ENCODE measurements around the gene WASF2.

WASF2 gene

GRCh38 chr1:27383661-27384060 is 106.3 kb downstream of the WASF2 start:
- Histone ChIP-seq H3K23ac (ENCODE audit: low read length) (no peak overlapping the region), H4K8ac (ENCODE audit: low read depth, low read length) (no peak overlapping the region)
- WGBS (ENCODE audit: extremely low coverage, insufficient coverage, insufficient read length) = no CpG with 5 or more reads among the region's 13 CpGs

GRCh38 chr1:27383039-27383605 is 106.8 kb downstream of the WASF2 start, which contains the start of gene CD164L2:
Gene CD164L2, minus strand, starts transcription at chr1:27383333. Its CDS starts 94 bp downstream, at chr1:27383239.
- peak; percentile 31 to 74 for DNase-seq
- Histone ChIP-seq H3K4ac (ENCODE audit: low read depth, low read length) (no peak within 1 kb of the TSS), H2BK5ac (ENCODE audit: low read depth, low read length, poor library complexity) (no peak within 1 kb of the TSS), H4K12ac (ENCODE audit: low read depth, low read length) (no peak within 1 kb of the TSS), H3K14ac (ENCODE audit: low read length) (no peak within 1 kb of the TSS), H2AFZ (ENCODE audit: insufficient read depth, low read length, poor library complexity) (no peak within 1 kb of the TSS), H3K4me3 (ENCODE audit: low read depth, low read length) (no peak within 1 kb of the TSS), H3K27me3 (ENCODE audit: insufficient read depth, low read length) (peaks cover 2% of the 10 kb centered on the region), H4K91ac (ENCODE audit: low read depth, low read length) (no peak within 1 kb of the TSS), H2BK120ac (ENCODE audit: insufficient read depth, low read length, poor library complexity) (no peak within 1 kb of the TSS), H4K8ac (ENCODE audit: low read depth, low read length) (no peak within 1 kb of the TSS), H2BK12ac (ENCODE audit: low read length) (no peak within 1 kb of the TSS), H3K79me1 (ENCODE audit: low read length) (no peaks in the 10 kb centered on the region), H3K23ac (ENCODE audit: low read length) (no peak within 1 kb of the TSS), H3K18ac (ENCODE audit: low read length) (no peak within 1 kb of the TSS), H3K9me3 (ENCODE audit: insufficient read depth, low read depth, low read length) (no peaks in the 10 kb centered on the region), H2AK5ac (ENCODE audit: low read length) (no peak within 1 kb of the TSS), H3K27ac (ENCODE audit: low read depth, low read length) (no peak within 1 kb of the TSS), H3K36me3 (ENCODE audit: control insufficient read depth in 1 of 2, insufficient read depth in 2 of 2, low read length in 2 of 2) (no peaks in the 10 kb centered on the region), H3K9ac (ENCODE audit: low read length) (no peak within 1 kb of the TSS), H3K79me2 (ENCODE audit: control insufficient read depth, insufficient read depth, low read length, poor library complexity) (no peaks in the 10 kb centered on the region), H3K4me2 (ENCODE audit: low read length) (peak within 1 kb of the TSS; percentile 51), H3K4me1 (ENCODE audit: control insufficient read depth in 1 of 2, insufficient read depth in 2 of 2, low read length in 2 of 2) (peaks cover 0 to 3% of the 10 kb centered on the region in 2 experiments)
- WGBS (ENCODE audit: extremely low coverage, insufficient coverage, insufficient read length) = no CpG with 5 or more reads among the region's 43 CpGs

More at GRCh38 chr1:27383661-27384060, 106.3 kb downstream of the WASF2 start:
- no peak for DNase-seq
- Histone ChIP-seq H3K4me2 (ENCODE audit: low read length) (no peak overlapping the region), H2BK12ac (ENCODE audit: low read length) (no peak overlapping the region), H3K4me1 (ENCODE audit: control insufficient read depth in 1 of 2, insufficient read depth in 2 of 2, low read length in 2 of 2) (peaks cover 0 to 3% of the 10 kb centered on the region in 2 experiments), H3K9ac (ENCODE audit: low read length) (no peak overlapping the region), H3K4ac (ENCODE audit: low read depth, low read length) (no peak overlapping the region), H3K79me2 (ENCODE audit: control insufficient read depth, insufficient read depth, low read length, poor library complexity) (no peaks in the 10 kb centered on the region), H3K4me3 (ENCODE audit: low read depth, low read length) (no peak overlapping the region), H3K36me3 (ENCODE audit: control insufficient read depth in 1 of 2, insufficient read depth in 2 of 2, low read length in 2 of 2) (no peaks in the 10 kb centered on the region), H3K18ac (ENCODE audit: low read length) (no peak overlapping the region), H2AFZ (ENCODE audit: insufficient read depth, low read length, poor library complexity) (no peak overlapping the region), H2BK120ac (ENCODE audit: insufficient read depth, low read length, poor library complexity) (no peak overlapping the region), H3K79me1 (ENCODE audit: low read length) (no peaks in the 10 kb centered on the region), H3K14ac (ENCODE audit: low read length) (no peak overlapping the region), H4K12ac (ENCODE audit: low read depth, low read length) (no peak overlapping the region), H3K9me3 (ENCODE audit: insufficient read depth, low read depth, low read length) (no peaks in the 10 kb centered on the region), H3K27ac (ENCODE audit: low read depth, low read length) (no peak overlapping the region), H3K27me3 (ENCODE audit: insufficient read depth, low read length) (peaks cover 2% of the 10 kb centered on the region), H4K91ac (ENCODE audit: low read depth, low read length) (no peak overlapping the region), H2AK5ac (ENCODE audit: low read length) (no peak overlapping the region), H2BK5ac (ENCODE audit: low read depth, low read length, poor library complexity) (no peak overlapping the region)

- Histone ChIP-seq H2AFZ (ENCODE audit: insufficient read depth, low read length, poor library complexity) (no peak overlapping the region), H3K4me3 (ENCODE audit: low read depth, low read length) (no peak overlapping the region), H4K12ac (ENCODE audit: low read depth, low read length) (no peak overlapping the region), H2BK120ac (ENCODE audit: insufficient read depth, low read length, poor library complexity) (no peak overlapping the region), H3K4me1 (ENCODE audit: control insufficient read depth in 1 of 2, insufficient read depth in 2 of 2, low read length in 2 of 2) (peaks cover 0 to 3% of the 10 kb centered on the region in 2 experiments), H3K9me3 (ENCODE audit: insufficient read depth, low read depth, low read length) (no peaks in the 10 kb centered on the region), H2AK5ac (ENCODE audit: low read length) (no peak overlapping the region), H3K23ac (ENCODE audit: low read length) (no peak overlapping the region), H3K79me2 (ENCODE audit: control insufficient read depth, insufficient read depth, low read length, poor library complexity) (no peaks in the 10 kb centered on the region), H3K4ac (ENCODE audit: low read depth, low read length) (no peak overlapping the region), H3K79me1 (ENCODE audit: low read length) (no peaks in the 10 kb centered on the region), H2BK5ac (ENCODE audit: low read depth, low read length, poor library complexity) (no peak overlapping the region), H3K18ac (ENCODE audit: low read length) (no peak overlapping the region), H2BK12ac (ENCODE audit: low read length) (no peak overlapping the region), H4K91ac (ENCODE audit: low read depth, low read length) (no peak overlapping the region), H3K36me3 (ENCODE audit: control insufficient read depth in 1 of 2, insufficient read depth in 2 of 2, low read length in 2 of 2) (no peaks in the 10 kb centered on the region), H3K27ac (ENCODE audit: low read depth, low read length) (no peak overlapping the region), H4K8ac (ENCODE audit: low read depth, low read length) (no peak overlapping the region), H3K9ac (ENCODE audit: low read length) (no peak overlapping the region), H3K27me3 (ENCODE audit: insufficient read depth, low read length) (peaks cover 2% of the 10 kb centered on the region), H3K4me2 (ENCODE audit: low read length) (no peak overlapping the region), H3K14ac (ENCODE audit: low read length) (no peak overlapping the region)
- DNase-seq = no peak
- no CpG with 5 or more reads among the region's 18 CpGs for WGBS (ENCODE audit: extremely low coverage, insufficient coverage, insufficient read length)
Measured at GRCh38 chr1:27381969-27382762, 107.8 kb downstream of the WASF2 start.

DNA sequence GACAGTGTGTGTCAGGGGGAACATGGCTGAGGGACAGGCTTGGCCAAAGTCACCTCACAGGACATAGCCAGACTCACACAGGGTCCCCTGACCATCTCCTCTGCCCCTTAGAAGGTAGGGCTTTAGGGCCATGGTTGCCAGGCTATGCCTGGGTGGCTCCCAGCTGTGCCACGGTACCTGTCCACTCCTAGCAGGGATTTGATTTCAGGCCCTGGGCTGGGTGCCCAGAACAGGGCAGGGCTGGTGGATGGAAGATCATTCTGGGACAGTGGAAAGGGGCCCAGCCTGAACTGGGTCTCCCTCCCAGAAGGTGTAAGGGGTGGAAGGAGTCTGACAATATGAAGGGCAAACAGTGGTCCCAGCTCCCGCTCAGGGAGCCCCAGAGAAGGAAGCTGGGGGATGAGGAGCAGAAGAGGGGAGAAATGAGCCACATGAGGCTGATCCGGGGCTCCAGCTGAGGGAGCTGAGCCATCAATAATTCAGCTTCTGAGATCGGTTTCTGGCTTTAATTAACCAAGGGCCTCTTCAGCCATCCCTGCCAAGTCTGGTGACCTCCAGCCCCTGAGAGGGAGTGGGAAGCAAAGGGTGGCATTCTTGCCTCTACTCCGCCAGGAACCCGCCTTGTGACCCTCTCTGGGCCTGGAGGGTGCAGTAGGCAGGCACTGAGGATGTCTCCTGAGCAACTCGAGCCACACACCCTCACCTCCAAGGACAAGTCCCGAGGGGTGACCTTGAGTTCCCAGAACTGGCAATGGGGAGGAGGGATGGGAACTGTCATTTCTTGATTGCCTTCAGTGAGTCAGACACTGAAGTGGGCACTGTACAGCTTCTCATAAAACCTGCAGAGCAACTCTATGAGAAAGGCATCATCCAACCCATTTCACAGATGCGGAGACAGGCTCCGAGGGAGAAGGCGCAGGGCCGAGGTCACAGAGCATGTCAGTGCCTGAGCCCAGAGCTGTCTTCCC is 108.9 kb downstream of the WASF2 start:
- WGBS (ENCODE audit: extremely low coverage, insufficient coverage, insufficient read length) = no CpG with 5 or more reads among the region's 12 CpGs
- Histone ChIP-seq H3K4me2 (ENCODE audit: low read length) (no peak overlapping the region), H3K79me2 (ENCODE audit: control insufficient read depth, insufficient read depth, low read length, poor library complexity) (no peaks in the 10 kb centered on the region), H3K27ac (ENCODE audit: low read depth, low read length) (no peak overlapping the region), H3K9ac (ENCODE audit: low read length) (no peak overlapping the region), H3K36me3 (ENCODE audit: control insufficient read depth in 1 of 2, insufficient read depth in 2 of 2, low read length in 2 of 2) (no peaks in the 10 kb centered on the region), H3K4me3 (ENCODE audit: low read depth, low read length) (no peak overlapping the region), H2AFZ (ENCODE audit: insufficient read depth, low read length, poor library complexity) (no peak overlapping the region), H3K4me1 (ENCODE audit: control insufficient read depth in 1 of 2, insufficient read depth in 2 of 2, low read length in 2 of 2) (peaks cover 0 to 3% of the 10 kb centered on the region in 2 experiments), H2AK5ac (ENCODE audit: low read length) (no peak overlapping the region), H3K27me3 (ENCODE audit: insufficient read depth, low read length) (peaks cover 2% of the 10 kb centered on the region), H3K79me1 (ENCODE audit: low read length) (no peaks in the 10 kb centered on the region), H4K91ac (ENCODE audit: low read depth, low read length) (no peak overlapping the region), H2BK12ac (ENCODE audit: low read length) (no peak overlapping the region), H3K14ac (ENCODE audit: low read length) (no peak overlapping the region), H3K18ac (ENCODE audit: low read length) (no peak overlapping the region), H3K9me3 (ENCODE audit: insufficient read depth, low read depth, low read length) (no peaks in the 10 kb centered on the region), H2BK120ac (ENCODE audit: insufficient read depth, low read length, poor library complexity) (no peak overlapping the region), H4K12ac (ENCODE audit: low read depth, low read length) (no peak overlapping the region), H3K4ac (ENCODE audit: low read depth, low read length) (no peak overlapping the region), H4K8ac (ENCODE audit: low read depth, low read length) (no peak overlapping the region), H2BK5ac (ENCODE audit: low read depth, low read length, poor library complexity) (no peak overlapping the region), H3K23ac (ENCODE audit: low read length) (no peak overlapping the region)
- no peak for DNase-seq

Measured in trophoblast cell (in vitro differentiated cells and primary cell).